Pons (tissue), 1 donor: ENCODE measurements around the gene DNAJC24.
A peak's percentile ranks its signal among the peaks of the same experiment; 100 is the strongest.
"Not testable (repeated sequence)": the region's sequence is repeated elsewhere in the genome, so short reads cannot be mapped to it uniquely, and the experiment has no call there.

Source experiments
- DNase-seq: peaks from one replicate; pipeline ENCODE4 v3.0.0-alpha.2; 2016; ENCODE audit warnings: low spot score

The DNAJC24 gene

GRCh38 chr11:31369348-31370329, at the start of gene DNAJC24, which contains the start of gene DCDC1:
Gene DNAJC24 (plus strand): TSS chr11:31369860. CDS start chr11:31370749, 889 bp downstream.
Gene DCDC1 (minus strand): TSS chr11:31369739. CDS start chr11:31328280, 41,459 bp downstream.
- DNase-seq, result peak; percentile 90

GRCh38 chr11:31321494-31321893, 48.2 kb upstream of the DNAJC24 start:
- DNase-seq, result not testable (repeated sequence)

GRCh38 chr11:31323145-31323544, 46.5 kb upstream of the DNAJC24 start:
- no peak for DNase-seq

- no peak for DNase-seq
Measured at GRCh38 chr11:31325160-31325559, 44.5 kb upstream of the DNAJC24 start.

GRCh38 chr11:31326470-31327148, 43.1 kb upstream of the DNAJC24 start:
- no peak for DNase-seq

GRCh38 chr11:31327417-31327816, 42.2 kb upstream of the DNAJC24 start:
- DNase-seq, result no peak

- DNase-seq, result no peak
Measured at GRCh38 chr11:31328697-31329096, 41.0 kb upstream of the DNAJC24 start.

GRCh38 chr11:31337806-31338205, 31.9 kb upstream of the DNAJC24 start:
- no peak for DNase-seq

- no peak for DNase-seq
Measured at GRCh38 chr11:31340903-31341572, 28.6 kb upstream of the DNAJC24 start.

GRCh38 chr11:31351168-31351567, 18.5 kb upstream of the DNAJC24 start:
- DNase-seq, result no peak

- no peak for DNase-seq
Measured at GRCh38 chr11:31355131-31355530, 14.5 kb upstream of the DNAJC24 start.

GRCh38 chr11:31355817-31356216, 13.8 kb upstream of the DNAJC24 start:
- no peak for DNase-seq

GRCh38 chr11:31361743-31362142, 7.9 kb upstream of the DNAJC24 start:
- DNase-seq, result no peak

GRCh38 chr11:31366795-31367194, 2.9 kb upstream of the DNAJC24 start:
- no peak for DNase-seq

GRCh38 chr11:31375879-31376278, 6.2 kb downstream of the DNAJC24 start:
- no peak for DNase-seq

- no peak for DNase-seq
Measured at GRCh38 chr11:31383116-31383515, 13.5 kb downstream of the DNAJC24 start.

- no peak for DNase-seq
Measured at GRCh38 chr11:31387379-31387778, 17.7 kb downstream of the DNAJC24 start.

GRCh38 chr11:31397239-31397834, 27.7 kb downstream of the DNAJC24 start:
- peak; percentile 36 for DNase-seq

- DNase-seq, result no peak
Measured at GRCh38 chr11:31404614-31405013, 35.0 kb downstream of the DNAJC24 start.

- DNase-seq, result no peak
Measured at GRCh38 chr11:31408201-31408600, 38.5 kb downstream of the DNAJC24 start.

GRCh38 chr11:31412946-31413345, 43.3 kb downstream of the DNAJC24 start:
- DNase-seq, result no peak

GRCh38 chr11:31414338-31414737, 44.7 kb downstream of the DNAJC24 start:
- no peak for DNase-seq
